Common myeloid progenitor, CD34-positive (primary cell): ENCODE measurements around the gene FFAR4.

Source experiments
- CTCF ChIA-PET: fragments of 350-600 bp; sonication (Branson Sonifier 250); formaldehyde crosslinking; loops from one replicate; lab custom pipeline; 2021; ENCODE audit warnings: antibody characterized with exemption; lab: Charles Lee
- POLR2A ChIA-PET: fragments of 350-600 bp; sonication (Branson Sonifier 250); formaldehyde crosslinking; loops from one replicate; lab custom pipeline; 2021; ENCODE audit warnings: antibody characterized with exemption; lab: Charles Lee
- DNase-seq, 3 donors: peaks; one replicate each; pipeline versions ENCODE4 v3.0.0 to v3.0.0-alpha.2; 2013
- H3K27ac ChIP-seq, 2 experiments: 1 replicate in 1 of 2; 2 replicates in 1 of 2; pipeline ENCODE4 v1.7.0; 2013; ENCODE audit warnings: inconsistent platforms in 2 of 2, low read length in 2 of 2, mild to moderate bottlenecking in 2 of 2, low read depth in 1 of 2, moderate library complexity in 1 of 2; ENCODE audit not compliant: severe bottlenecking in 2 of 2, insufficient read depth in 1 of 2, poor library complexity in 1 of 2
- H3K27me3 ChIP-seq, 5 experiments: replicated peaks in 2 of 5; 1 replicate in 3 of 5; 2 replicates in 2 of 5; pipeline versions ENCODE4 v1.6.1 to v1.7.0; 2013; ENCODE audit warnings: low read length in 4 of 5, mild to moderate bottlenecking in 2 of 5, moderate library complexity in 2 of 5, inconsistent platforms in 1 of 5; ENCODE audit not compliant: insufficient read depth in 5 of 5, control insufficient read depth in 4 of 5
- H3K36me3 ChIP-seq, 4 experiments: 1 replicate in 2 of 4; 2 replicates in 2 of 4; pipeline versions ENCODE4 v1.6.1 to v1.7.0; 2013; ENCODE audit warnings: low read length in 3 of 4, control low read depth in 1 of 4, mild to moderate bottlenecking in 1 of 4; ENCODE audit not compliant: control insufficient read depth in 4 of 4, insufficient read depth in 4 of 4
- H3K4me1 ChIP-seq, 4 experiments: 1 replicate in 3 of 4; 2 replicates in 1 of 4; pipeline versions ENCODE4 v1.6.1 to v1.7.1; 2013; ENCODE audit warnings: low read length in 3 of 4, mild to moderate bottlenecking in 3 of 4, control low read depth in 1 of 4, inconsistent platforms in 1 of 4, moderate library complexity in 1 of 4; ENCODE audit not compliant: control insufficient read depth in 4 of 4, insufficient read depth in 4 of 4; ENCODE audit errors: control extremely low read depth in 1 of 4
- H3K4me3 ChIP-seq, 7 experiments: 1 replicate in 4 of 7; 2 replicates in 3 of 7; pipeline versions ENCODE4 v1.5.1 to v1.7.0; 2013; ENCODE audit warnings: mild to moderate bottlenecking in 7 of 7, low read length in 6 of 7, moderate library complexity in 6 of 7, inconsistent platforms in 2 of 7, low read depth in 2 of 7, control low read depth in 1 of 7; ENCODE audit not compliant: insufficient read depth in 4 of 7, control insufficient read depth in 1 of 7; ENCODE audit errors: extremely low read depth in 1 of 7
- H3K9me3 ChIP-seq, 5 experiments: 1 replicate in 4 of 5; 2 replicates in 1 of 5; pipeline versions ENCODE4 v1.6.1 to v1.7.1; 2013; ENCODE audit warnings: low read length in 4 of 5, mild to moderate bottlenecking in 2 of 5, inconsistent platforms in 1 of 5, low read depth in 1 of 5, moderate library complexity in 1 of 5; ENCODE audit not compliant: control insufficient read depth in 4 of 5, insufficient read depth in 2 of 5; ENCODE audit errors: control extremely low read depth in 1 of 5
- WGBS: methylation state at CpG from one replicate; pipeline ENCODE4 v1.1.5; 2013; ENCODE audit not compliant: insufficient coverage; 5-methylcytosine and 5-hydroxymethylcytosine counted together

The FFAR4 gene

GRCh38 chr10:93615576-93616235 is 49.2 kb downstream of the FFAR4 start:
- no peak overlapping the region for H3K27ac ChIP-seq
- H3K4me1 ChIP-seq = peaks cover 0 to 19% (median 5%) of the 10 kb centered on the region in 4 experiments
- ChIA-PET POLR2A (no interaction called here), CTCF (interaction anchor here (1.7 to 2.4 kb wide), 2 partner anchors 15 to 61 kb away, joined by 3 to 9 read pairs; partner anchors contain the start of gene RBP4)
- peak overlapping the region in 3 of 7 experiments; percentile 32 to 54 (median 46) for H3K4me3 ChIP-seq
- DNase-seq = peak in 2 of 3 donors; percentile 36 to 38
- H3K27me3 ChIP-seq = no peaks in the 10 kb centered on the region
- 7% methylated on average over 3 of the region's 9 CpGs for WGBS
- no peaks in the 10 kb centered on the region for H3K9me3 ChIP-seq
- H3K36me3 ChIP-seq = no peaks in the 10 kb centered on the region

GRCh38 chr10:93620925-93621324 is 54.5 kb downstream of the FFAR4 start:
- H3K36me3 ChIP-seq = no peaks in the 10 kb centered on the region
- no peaks in the 10 kb centered on the region for H3K9me3 ChIP-seq
- CTCF ChIA-PET = no interaction called here
- H3K27ac ChIP-seq = no peak overlapping the region
- H3K4me3 ChIP-seq = no peak overlapping the region
- peaks cover 0 to 14% (median 1%) of the 10 kb centered on the region in 4 experiments for H3K4me1 ChIP-seq
- no peak for DNase-seq
- peaks cover 0 to 2% (median 0%) of the 10 kb centered on the region in 5 experiments for H3K27me3 ChIP-seq
- POLR2A ChIA-PET = no interaction called here
- 80% methylated on average over 2 of the region's 7 CpGs for WGBS

- CTCF ChIA-PET = no interaction called here
- WGBS = 100% methylated on average over 1 of the region's 1 CpG
These were observed 56.5 kb downstream of the FFAR4 start for GRCh38 chr10:93622942-93623341.

GRCh38 chr10:93628858-93629257 is 62.4 kb downstream of the FFAR4 start:
- Histone ChIP-seq H3K36me3 (no peaks in the 10 kb centered on the region), H3K4me1 (no peaks in the 10 kb centered on the region), H3K27me3 (peaks cover 0 to 2% (median 0%) of the 10 kb centered on the region in 5 experiments), H3K27ac (no peak overlapping the region), H3K4me3 (no peak overlapping the region), H3K9me3 (no peaks in the 10 kb centered on the region)
- no peak for DNase-seq
- WGBS = 100% methylated on average over 2 of the region's 4 CpGs
- ChIA-PET CTCF (no interaction called here), POLR2A (no interaction called here)

More at GRCh38 chr10:93622942-93623341, 56.5 kb downstream of the FFAR4 start:
- Histone ChIP-seq H3K4me3 (no peak overlapping the region), H3K27ac (no peak overlapping the region), H3K4me1 (no peaks in the 10 kb centered on the region), H3K27me3 (peaks cover 0 to 2% (median 0%) of the 10 kb centered on the region in 5 experiments), H3K9me3 (no peaks in the 10 kb centered on the region), H3K36me3 (no peaks in the 10 kb centered on the region)
- POLR2A ChIA-PET = interaction anchor here (0.7 kb wide), 1 partner anchor 1897 kb away, joined by 7 read pairs; no protein-coding TSS in a partner anchor
- DNase-seq = no peak

- 90% methylated on average over 5 of the region's 7 CpGs for WGBS
- no peak for DNase-seq
- Histone ChIP-seq H3K4me3 (no peak overlapping the region), H3K9me3 (no peaks in the 10 kb centered on the region), H3K27ac (no peak overlapping the region), H3K27me3 (no peaks in the 10 kb centered on the region), H3K36me3 (no peaks in the 10 kb centered on the region), H3K4me1 (no peaks in the 10 kb centered on the region)
- ChIA-PET CTCF (interaction anchor here (0.6 kb wide), 1 partner anchor 42 kb away, joined by 3 read pairs; no protein-coding TSS in a partner anchor), POLR2A (no interaction called here)
These were observed 63.3 kb downstream of the FFAR4 start for GRCh38 chr10:93629647-93630305.

- H3K27ac ChIP-seq = no peak overlapping the region
- ChIA-PET CTCF (interaction anchor here (0.6 kb wide), 1 partner anchor 43 kb away, joined by 3 read pairs; no protein-coding TSS in a partner anchor), POLR2A (no interaction called here)
- H3K27me3 ChIP-seq = no peaks in the 10 kb centered on the region
- no peak overlapping the region for H3K4me3 ChIP-seq
- 95% methylated on average over 14 of the region's 15 CpGs for WGBS
- no peak for DNase-seq
- no peaks in the 10 kb centered on the region for H3K4me1 ChIP-seq
- H3K9me3 ChIP-seq = peaks cover 0 to 1% (median 0%) of the 10 kb centered on the region in 5 experiments
- no peaks in the 10 kb centered on the region for H3K36me3 ChIP-seq
These were observed 64.4 kb downstream of the FFAR4 start for GRCh38 chr10:93630625-93631557.
